HepG2 (cell line): ENCODE results near the gene PRKD2.

Experiments
- CCAR2 ChIP-seq: fragments of 200-400 bp; formaldehyde crosslinking; optimal IDR thresholded peaks from 2 replicates; pipeline ENCODE3; 2018; ENCODE audit warnings: low read depth, mild to moderate bottlenecking, low read length, moderate library complexity
- MTA3 ChIP-seq: sonication (generic); formaldehyde crosslinking; IDR thresholded peaks from 2 replicates; pipeline ENCODE4 v1.4.0; 2020; ENCODE audit warnings: missing genetic modification reagents
- SIN3B ChIP-seq: fragments of 150-350 bp; IDR thresholded peaks from 2 replicates; pipeline ENCODE4 v1.6.1; 2014; ENCODE audit warnings: low read length
- ZKSCAN1 ChIP-seq: fragments of 150-350 bp; IDR thresholded peaks from 2 replicates; pipeline ENCODE4 v1.6.1; 2014; ENCODE audit warnings: low read length

GRCh38 chr19:46723023-46723461 is 6.1 kb upstream of the PRKD2 start:
- TF ChIP-seq MTA3 (CRISPR knock-in tag) (no peak), ZKSCAN1 (no peak), CCAR2 (no peak), SIN3B (no peak)
